GM13976 (cell line): Measurements from ENCODE around the gene PTPRH.

Experiments
- DNase-seq: peaks from one replicate; pipeline ENCODE4 v3.0.0; 2012; ENCODE audit warnings: low spot score
- CTCF ChIP-seq: IDR thresholded peaks from 2 replicates; pipeline ENCODE4 v1.5.1; 2012; ENCODE audit warnings: borderline replicate concordance, mild to moderate bottlenecking; ENCODE audit not compliant: insufficient read depth; ENCODE audit errors: extremely low read depth, missing control alignments, control extremely low read depth
- in situ Hi-C: fragments of 300-500 bp; cut with MboI; formaldehyde crosslinking; loops from one replicate; pipeline ENCODE4 v1.12.0; 2022; ENCODE audit warnings: low sequenced_read_pairs, mixed read lengths, inconsistent platforms; ENCODE audit not compliant: unreplicated experiment

Gene PTPRH

DNA sequence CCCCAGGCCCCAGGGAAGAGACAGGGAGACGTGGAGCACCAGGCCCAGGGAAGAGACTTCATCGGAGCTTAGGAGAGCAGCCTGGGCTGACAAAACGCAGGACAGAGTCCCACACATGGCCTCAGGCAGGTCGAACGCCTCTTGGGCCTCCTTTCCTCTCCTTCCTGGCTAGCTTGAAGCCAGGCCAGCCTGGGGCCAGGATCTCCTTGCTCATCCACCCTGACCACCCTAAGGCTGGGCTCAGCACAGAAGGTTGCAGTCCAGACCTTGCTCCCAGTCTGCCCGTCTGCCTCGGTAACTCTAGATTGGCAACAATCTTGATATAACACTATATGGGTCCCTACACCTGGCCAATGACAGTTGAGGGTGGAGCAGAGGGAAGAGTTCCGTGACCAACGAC, 39.4 kb upstream of the PTPRH start:
- no peak for DNase-seq
- in situ Hi-C loops, result no loop called here
- TF ChIP-seq CTCF, result no peak

DNA sequence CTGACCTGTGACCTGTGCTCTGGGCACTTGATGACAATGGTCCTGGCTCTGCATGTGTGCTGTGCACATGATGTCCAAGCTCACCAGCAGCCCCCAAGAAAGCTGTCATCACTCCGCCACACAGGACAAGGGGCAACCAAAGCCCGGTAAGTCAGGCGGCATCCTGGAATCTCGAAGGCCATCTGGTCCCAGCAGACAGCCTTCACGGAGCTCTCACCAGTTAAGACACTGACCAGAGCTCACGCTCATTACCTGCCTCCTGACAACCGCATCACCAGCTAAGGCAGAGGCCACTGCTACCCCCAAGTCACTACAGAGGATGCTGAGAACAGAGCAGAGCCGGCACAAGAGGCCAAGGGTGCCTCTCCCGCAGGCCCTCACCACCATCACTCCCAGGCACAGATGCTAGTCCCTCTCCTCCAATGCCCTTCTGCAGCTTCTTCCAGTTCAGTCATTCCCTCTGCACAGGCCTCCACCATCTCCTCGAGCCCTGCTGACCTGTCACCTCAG, 38.9 kb upstream of the PTPRH start:
- TF ChIP-seq CTCF, result no peak
- DNase-seq, result no peak
- in situ Hi-C loops, result no loop called here

DNA sequence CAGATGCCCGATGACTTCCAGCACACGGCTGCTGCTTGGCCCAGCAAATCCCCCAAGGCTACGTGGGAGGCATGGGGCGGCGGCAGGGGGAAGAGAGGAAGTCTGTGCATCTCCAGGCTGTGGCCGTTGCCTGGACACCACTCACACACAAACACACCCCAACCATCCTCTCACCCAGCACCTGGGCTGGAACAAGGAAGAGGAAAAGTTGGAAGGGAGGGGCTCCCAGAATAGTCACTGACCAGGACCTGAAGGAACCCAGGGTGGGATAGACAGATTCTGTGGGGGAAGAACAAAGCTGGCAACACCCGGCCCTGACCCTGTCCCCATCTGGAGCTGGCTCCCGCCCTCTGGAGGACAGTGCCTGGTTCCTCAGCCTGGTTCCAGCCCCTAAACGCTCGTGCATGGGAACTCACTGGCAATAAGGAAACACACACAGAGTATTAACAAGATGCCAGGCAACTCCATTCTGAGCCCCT, 38.4 kb upstream of the PTPRH start:
- no peak for TF ChIP-seq CTCF
- DNase-seq, result no peak
- in situ Hi-C loops, result no loop called here

GRCh38 chr19:55246462-55247451, 37.5 kb upstream of the PTPRH start:
- no peak for DNase-seq
- no peak for TF ChIP-seq CTCF
- in situ Hi-C loops, result no loop called here

GRCh38 chr19:55245236-55245904, 36.1 kb upstream of the PTPRH start:
- DNase-seq, result no peak
- in situ Hi-C loops, result no loop called here
- no peak for TF ChIP-seq CTCF

- in situ Hi-C loops, result no loop called here
- no peak for DNase-seq
- TF ChIP-seq CTCF, result no peak
These were observed 34.8 kb upstream of the PTPRH start for GRCh38 chr19:55244004-55244680.
